GM06990 (cell line): Measurements from ENCODE around the gene SMOC2.

Source experiments
- DNase-seq: peaks from one replicate; pipeline ENCODE4 v3.0.0-alpha.2; 2011; ENCODE audit not compliant: insufficient read length; ENCODE audit errors: extremely low read depth
- H3K27me3 ChIP-seq: replicated peaks from 2 replicates; pipeline ENCODE4 v1.6.0; 2011; ENCODE audit warnings: low read length; ENCODE audit not compliant: control insufficient read depth, insufficient read depth
- H3K36me3 ChIP-seq: 2 replicates; pipeline ENCODE4 v1.5.1; 2011; ENCODE audit warnings: low read length; ENCODE audit not compliant: control insufficient read depth, insufficient read depth
- H3K4me3 ChIP-seq: replicated peaks from 2 replicates; pipeline ENCODE4 v1.5.1; 2011; ENCODE audit warnings: low read depth, mild to moderate bottlenecking, control low read depth, low read length
- CTCF ChIP-seq: IDR thresholded peaks from 2 replicates; pipeline ENCODE4 v1.5.1; 2011; ENCODE audit warnings: low read length, control low read depth, mild to moderate bottlenecking, inconsistent platforms; ENCODE audit not compliant: insufficient read depth, poor library complexity, severe bottlenecking

The SMOC2 gene

GRCh38 chr6:168555618-168556273 is 114.8 kb downstream of the SMOC2 start:
- no peak for DNase-seq
- no peak for TF ChIP-seq CTCF
- H3K36me3 ChIP-seq, result no peaks in the 10 kb centered on the region
- H3K27me3 ChIP-seq, result no peaks in the 10 kb centered on the region
- H3K4me3 ChIP-seq, result no peak overlapping the region

- TF ChIP-seq CTCF, result no peak
- no peak for DNase-seq
- H3K27me3 ChIP-seq, result no peaks in the 10 kb centered on the region
- no peak overlapping the region for H3K4me3 ChIP-seq
- H3K36me3 ChIP-seq, result no peaks in the 10 kb centered on the region
Measured at GRCh38 chr6:168557512-168557911, 116.5 kb downstream of the SMOC2 start.

GRCh38 chr6:168558686-168559085 is 117.7 kb downstream of the SMOC2 start:
- Histone ChIP-seq H3K4me3 (no peak overlapping the region), H3K36me3 (no peaks in the 10 kb centered on the region), H3K27me3 (no peaks in the 10 kb centered on the region)
- no peak for TF ChIP-seq CTCF
- no peak for DNase-seq

GRCh38 chr6:168559574-168560098 is 118.7 kb downstream of the SMOC2 start:
- Histone ChIP-seq H3K36me3 (no peaks in the 10 kb centered on the region), H3K4me3 (no peak overlapping the region), H3K27me3 (no peaks in the 10 kb centered on the region)
- no peak for DNase-seq
- no peak for TF ChIP-seq CTCF

GRCh38 chr6:168560126-168560525 is 119.1 kb downstream of the SMOC2 start:
- no peaks in the 10 kb centered on the region for H3K27me3 ChIP-seq
- H3K4me3 ChIP-seq, result no peak overlapping the region
- H3K36me3 ChIP-seq, result no peaks in the 10 kb centered on the region
- no peak for DNase-seq
- no peak for TF ChIP-seq CTCF
